ENCODE data around the gene C5AR2.
"Not testable (repeated sequence)": the region's sequence is repeated elsewhere in the genome, so short reads cannot be mapped to it uniquely, and the experiment has no call there.

Gene C5AR2

GRCh38 chr19:47381653-47382279 lies 49.8 kb downstream of the C5AR2 start:
- Histone ChIP-seq H3K9me3 (ENCODE audit: severe bottlenecking) (no peaks in the 10 kb centered on the region), H3K36me3 (peaks cover 46% of the 10 kb centered on the region), H3K4me3 (ENCODE audit: low read depth, low read length) (no peak overlapping the region), H3K27me3 (ENCODE audit: insufficient read depth, low read depth, severe bottlenecking) (no peaks in the 10 kb centered on the region), H3K27ac (no peak overlapping the region)
- no peak for DNase-seq
- TF ChIP-seq, protein P1, sequence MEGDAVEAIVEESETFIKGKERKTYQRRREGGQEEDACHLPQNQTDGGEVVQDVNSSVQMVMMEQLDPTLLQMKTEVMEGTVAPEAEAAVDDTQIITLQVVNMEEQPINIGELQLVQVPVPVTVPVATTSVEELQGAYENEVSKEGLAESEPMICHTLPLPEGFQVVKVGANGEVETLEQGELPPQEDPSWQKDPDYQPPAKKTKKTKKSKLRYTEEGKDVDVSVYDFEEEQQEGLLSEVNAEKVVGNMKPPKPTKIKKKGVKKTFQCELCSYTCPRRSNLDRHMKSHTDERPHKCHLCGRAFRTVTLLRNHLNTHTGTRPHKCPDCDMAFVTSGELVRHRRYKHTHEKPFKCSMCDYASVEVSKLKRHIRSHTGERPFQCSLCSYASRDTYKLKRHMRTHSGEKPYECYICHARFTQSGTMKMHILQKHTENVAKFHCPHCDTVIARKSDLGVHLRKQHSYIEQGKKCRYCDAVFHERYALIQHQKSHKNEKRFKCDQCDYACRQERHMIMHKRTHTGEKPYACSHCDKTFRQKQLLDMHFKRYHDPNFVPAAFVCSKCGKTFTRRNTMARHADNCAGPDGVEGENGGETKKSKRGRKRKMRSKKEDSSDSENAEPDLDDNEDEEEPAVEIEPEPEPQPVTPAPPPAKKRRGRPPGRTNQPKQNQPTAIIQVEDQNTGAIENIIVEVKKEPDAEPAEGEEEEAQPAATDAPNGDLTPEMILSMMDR (IDR thresholded peaks at IDR 0.05; ENCODE audit: low read depth, low read length) = no peak

DNA sequence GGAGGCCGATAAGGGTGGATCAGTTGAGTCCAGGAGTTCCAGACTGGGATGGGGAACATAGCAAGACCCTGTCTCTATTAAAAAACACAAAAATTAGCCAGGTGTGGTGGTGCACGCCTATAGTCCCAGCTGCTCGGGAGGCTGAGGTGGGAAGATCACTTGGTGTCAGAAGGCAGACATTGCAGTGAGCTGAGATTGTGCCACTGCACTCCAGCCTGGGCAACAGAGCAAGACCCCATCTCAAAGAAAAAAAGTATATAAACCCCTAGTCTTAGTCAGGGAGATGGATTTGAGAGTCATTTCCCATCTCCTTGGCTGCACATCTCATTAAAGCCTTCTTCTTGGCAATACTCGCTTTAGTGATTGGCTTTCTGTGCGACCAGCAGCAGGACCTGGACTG lies 51.9 kb downstream of the C5AR2 start:
- H3K27ac ChIP-seq; H3K9me3 ChIP-seq (ENCODE audit: severe bottlenecking); DNase-seq; H3K4me3 ChIP-seq (ENCODE audit: low read depth, low read length); H3K27me3 ChIP-seq (ENCODE audit: insufficient read depth, low read depth, severe bottlenecking): not testable (repeated sequence)
- H3K36me3 ChIP-seq = peaks cover 35% of the 10 kb centered on the region

GRCh38 chr19:47384533-47384932 lies 52.6 kb downstream of the C5AR2 start:
- H3K4me3 ChIP-seq (ENCODE audit: low read depth, low read length); DNase-seq; H3K27ac ChIP-seq; H3K27me3 ChIP-seq (ENCODE audit: insufficient read depth, low read depth, severe bottlenecking); H3K9me3 ChIP-seq (ENCODE audit: severe bottlenecking): not testable (repeated sequence)
- peaks cover 30% of the 10 kb centered on the region for H3K36me3 ChIP-seq

DNA sequence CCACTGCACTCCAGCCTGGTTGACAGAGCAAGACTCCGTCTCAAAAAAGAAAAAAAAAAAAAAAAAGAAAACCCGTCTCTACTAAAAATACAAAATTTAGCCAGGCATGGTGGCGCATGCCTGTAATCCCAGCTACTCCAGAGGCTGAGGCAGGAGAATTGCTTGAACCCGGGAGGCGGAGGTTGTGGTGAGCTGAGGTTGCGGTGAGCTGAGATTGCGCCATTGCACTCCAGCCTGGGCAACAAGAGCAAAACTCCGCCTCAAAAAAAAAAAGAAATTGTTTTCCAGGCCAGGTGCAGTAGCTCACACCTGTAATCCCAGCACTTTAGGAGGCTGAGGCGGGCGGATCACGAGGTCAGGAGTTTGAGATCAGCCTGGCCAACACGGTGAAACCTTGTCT lies 54.6 kb downstream of the C5AR2 start:
- H3K36me3 ChIP-seq = peaks cover 16% of the 10 kb centered on the region
- not testable (repeated sequence) for H3K27ac ChIP-seq; H3K27me3 ChIP-seq (ENCODE audit: insufficient read depth, low read depth, severe bottlenecking); H3K4me3 ChIP-seq (ENCODE audit: low read depth, low read length); DNase-seq; H3K9me3 ChIP-seq (ENCODE audit: severe bottlenecking)

DNA sequence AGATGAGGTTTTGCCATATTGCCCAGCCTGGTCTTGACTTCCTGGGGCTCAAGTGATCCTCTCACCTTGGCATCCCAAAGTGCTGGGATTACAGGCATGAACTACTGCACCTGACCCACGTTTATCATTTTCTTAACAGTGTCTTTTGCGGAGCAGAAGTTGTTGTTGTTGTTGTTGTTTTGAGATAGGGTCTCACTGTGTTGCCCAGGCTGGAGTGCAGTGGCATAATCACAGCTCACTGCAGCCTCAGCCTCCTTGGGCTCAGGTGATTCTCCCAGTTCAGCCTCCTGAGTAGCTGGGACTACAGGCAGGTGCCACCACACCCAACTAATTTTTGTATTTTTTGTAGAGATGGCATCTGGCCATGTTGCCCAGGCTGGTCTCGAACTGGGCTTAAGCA lies 55.6 kb downstream of the C5AR2 start:
- not testable (repeated sequence) for H3K27me3 ChIP-seq (ENCODE audit: insufficient read depth, low read depth, severe bottlenecking); DNase-seq; H3K4me3 ChIP-seq (ENCODE audit: low read depth, low read length); H3K27ac ChIP-seq; H3K9me3 ChIP-seq (ENCODE audit: severe bottlenecking); H3K36me3 ChIP-seq

DNA sequence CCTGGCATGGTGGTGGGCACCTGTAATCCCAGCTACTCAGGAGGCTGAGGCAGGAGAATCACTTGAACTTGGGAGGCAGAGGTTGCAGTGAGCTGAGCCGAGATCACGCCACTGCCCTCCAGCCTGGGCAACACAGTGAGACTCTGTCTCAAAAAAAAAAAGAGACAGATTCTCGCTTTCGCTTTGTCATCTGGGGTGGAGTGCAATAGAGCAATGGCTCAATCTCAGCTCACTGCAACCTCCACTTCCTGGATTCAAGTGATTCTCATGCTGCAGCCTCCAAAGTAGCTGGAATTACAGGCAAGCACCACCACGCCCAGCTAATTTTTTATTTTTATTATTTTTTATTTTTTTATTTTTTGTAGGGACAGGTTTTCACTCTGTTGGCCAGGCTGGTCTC lies 56.7 kb downstream of the C5AR2 start:
- not testable (repeated sequence) for H3K36me3 ChIP-seq; DNase-seq; H3K4me3 ChIP-seq (ENCODE audit: low read depth, low read length); H3K27me3 ChIP-seq (ENCODE audit: insufficient read depth, low read depth, severe bottlenecking); H3K27ac ChIP-seq; H3K9me3 ChIP-seq (ENCODE audit: severe bottlenecking)

GRCh38 chr19:47389150-47389556 lies 57.2 kb downstream of the C5AR2 start:
- Histone ChIP-seq H3K4me3 (ENCODE audit: low read depth, low read length) (no peak overlapping the region), H3K27ac (no peak overlapping the region), H3K9me3 (ENCODE audit: severe bottlenecking) (no peaks in the 10 kb centered on the region), H3K27me3 (ENCODE audit: insufficient read depth, low read depth, severe bottlenecking) (no peaks in the 10 kb centered on the region), H3K36me3 (peaks cover 8% of the 10 kb centered on the region; the same call in 1 of the 2 replicates)
- TF ChIP-seq, protein P1 (IDR thresholded peaks at IDR 0.05; ENCODE audit: low read depth, low read length) = no peak
- DNase-seq = no peak

DNA sequence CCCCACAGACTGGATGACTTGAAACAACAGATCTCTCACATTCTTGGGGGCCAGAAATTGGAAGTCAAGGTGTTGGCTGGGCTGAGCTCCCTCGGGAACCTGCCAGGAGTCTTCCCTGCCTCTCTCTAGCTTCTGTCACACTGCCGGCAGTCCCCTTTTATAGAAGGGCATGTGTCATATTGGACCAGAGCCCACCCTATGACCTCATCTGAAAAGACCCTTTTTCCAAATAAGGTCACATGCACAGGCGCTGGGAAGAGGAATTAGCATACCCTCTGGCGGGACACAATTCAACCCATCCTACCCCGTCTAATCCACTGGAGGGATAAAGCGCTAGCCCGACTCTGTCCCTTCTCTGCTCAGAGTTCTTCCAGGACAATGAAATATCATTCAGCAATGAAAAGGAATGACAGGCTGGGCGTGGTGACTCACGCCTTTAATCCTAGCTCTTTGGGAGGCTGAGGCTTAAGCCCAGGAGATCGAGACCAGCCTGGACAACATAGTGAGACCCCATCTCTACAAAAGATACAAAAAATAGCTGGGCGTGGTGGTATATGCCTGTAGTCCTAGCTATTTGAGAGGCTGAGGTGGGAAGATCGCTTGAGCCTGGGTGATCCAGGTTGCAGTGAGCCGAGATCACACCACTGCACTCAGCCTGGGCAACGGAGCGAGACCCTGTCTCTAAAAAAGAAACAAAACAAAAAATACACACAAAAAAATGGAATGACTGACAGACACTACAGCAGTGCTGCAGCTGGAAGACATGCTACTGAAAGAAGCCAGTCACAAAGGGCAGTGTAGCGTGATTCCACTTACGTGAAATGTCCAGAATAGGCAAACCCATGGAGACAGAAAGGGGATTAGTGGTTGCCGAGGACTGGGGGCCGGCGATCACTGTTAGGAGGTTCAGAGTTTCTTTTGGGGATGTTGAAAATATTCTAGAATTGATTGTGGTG lies 58.8 kb downstream of the C5AR2 start:
- H3K4me3 ChIP-seq (ENCODE audit: low read depth, low read length) = no peak overlapping the region
- TF ChIP-seq, protein P1 (IDR thresholded peaks at IDR 0.05; ENCODE audit: low read depth, low read length) = no peak
- peaks cover 8% of the 10 kb centered on the region; the same call in 1 of the 2 replicates for H3K36me3 ChIP-seq
- no peaks in the 10 kb centered on the region for H3K27me3 ChIP-seq (ENCODE audit: insufficient read depth, low read depth, severe bottlenecking)
- no peak for DNase-seq
- H3K9me3 ChIP-seq (ENCODE audit: severe bottlenecking) = no peaks in the 10 kb centered on the region
- H3K27ac ChIP-seq = no peak overlapping the region
